PC-9 (cell line): ENCODE measurements around the gene FAAH2. TPM values are rescaled to one million over a fixed set of nuclear protein-coding genes. Genes with fewer than 3 reads are reported as not detected.
"Not testable (repeated sequence)": the region's sequence is repeated elsewhere in the genome, so short reads cannot be mapped to it uniquely, and the experiment has no call there.

Source experiments
- BruUV-seq: library from RNA; stranded (reverse); fragments of 400-500 nt; replicated peaks from 2 replicates; lab custom pipeline; 2021; lab: Mats Ljungman, UMichigan
- CTCF ChIA-PET: fragments of 300-600 bp; sonication (Branson Sonifier 250); formaldehyde crosslinking; loops from one replicate; lab custom pipeline; 2022; ENCODE audit warnings: antibody characterized with exemption; lab: Charles Lee
- POLR2A ChIA-PET: fragments of 300-600 bp; sonication (Branson Sonifier 250); formaldehyde crosslinking; loops from one replicate; lab custom pipeline; 2022; ENCODE audit warnings: antibody characterized with exemption; ENCODE audit not compliant: unreplicated experiment; lab: Charles Lee
- DNase-seq, 2 experiments: peaks; one replicate each; pipeline versions ENCODE4 v3.0.0 to v3.0.0-alpha.2; 2015 to 2022; ENCODE audit warnings: mixed read lengths in 1 of 2
- H2AFZ ChIP-seq: fragments of 200-600 bp; sonication (generic); 2 replicates; pipeline ENCODE4 v1.8.1; 2017; ENCODE audit warnings: antibody characterized with exemption
- H3F3A ChIP-seq: fragments of 200-600 bp; sonication (generic); 2 replicates; pipeline ENCODE4 v1.8.1; 2017; ENCODE audit warnings: antibody characterized with exemption, mild to moderate bottlenecking, low read depth; ENCODE audit not compliant: insufficient read depth
- H3K27ac ChIP-seq: fragments of 200-600 bp; sonication (generic); 2 replicates; pipeline ENCODE4 v1.6.1; 2016; ENCODE audit warnings: mixed run types
- H3K27me3 ChIP-seq: fragments of 200-600 bp; sonication (generic); 2 replicates; pipeline ENCODE4 v1.6.1; 2016; ENCODE audit warnings: low read depth, mixed run types; ENCODE audit not compliant: insufficient read depth
- H3K36me3 ChIP-seq: fragments of 200-600 bp; sonication (generic); 2 replicates; pipeline ENCODE4 v1.6.1; 2016; ENCODE audit warnings: low read depth, mixed run types
- H3K4me1 ChIP-seq: fragments of 200-600 bp; sonication (generic); replicated peaks from 2 replicates; pipeline ENCODE4 v1.6.1; 2016; ENCODE audit warnings: mixed run types; ENCODE audit not compliant: insufficient read depth
- H3K4me2 ChIP-seq: fragments of 200-600 bp; sonication (generic); 2 replicates; pipeline ENCODE4 v1.6.1; 2017; ENCODE audit warnings: mixed run types
- H3K4me3 ChIP-seq: fragments of 200-600 bp; sonication (generic); 2 replicates; pipeline ENCODE4 v1.6.1; 2016; ENCODE audit warnings: mixed run types
- H3K79me2 ChIP-seq: fragments of 200-600 bp; sonication (generic); 2 replicates; pipeline ENCODE4 v1.6.1; 2017; ENCODE audit warnings: low read depth, mixed run types
- H3K9me2 ChIP-seq: fragments of 200-600 bp; sonication (generic); 2 replicates; pipeline ENCODE4 v1.8.1; 2017; ENCODE audit warnings: mild to moderate bottlenecking; ENCODE audit not compliant: insufficient read depth
- H3K9me3 ChIP-seq: fragments of 200-600 bp; sonication (generic); 2 replicates; pipeline ENCODE4 v1.8.1; 2016; ENCODE audit warnings: low read depth; ENCODE audit not compliant: insufficient read depth
- H4K20me1 ChIP-seq: fragments of 200-600 bp; sonication (generic); 2 replicates; pipeline ENCODE4 v1.8.1; 2017; ENCODE audit not compliant: insufficient read depth
- EZH2 ChIP-seq: fragments of 200-600 bp; sonication (generic); IDR thresholded peaks from 2 replicates; pipeline ENCODE4 v1.8.0; 2017; ENCODE audit warnings: antibody characterized with exemption, low read depth
- intact Hi-C: fragments of 100-400 bp; cut with micrococcal nuclease; formaldehyde crosslinking; loops from one replicate; pipeline ENCODE4 v1.10.0; 2022; ENCODE audit not compliant: unreplicated experiment
- total RNA-seq: library from RNA; stranded (reverse); gene quantifications from 2 replicates; pipeline ENCODE4 v1.2.3, GENCODE V29; 2021
- TF ChIP-seq, protein P1 (sequence below): fragments of 200-600 bp; sonication (generic); conservative IDR thresholded peaks from 2 replicates; pipeline ENCODE4 v1.6.1; 2017; ENCODE audit warnings: mixed run types, antibody characterized with exemption, mild to moderate bottlenecking, moderate library complexity

FAAH2 gene
- total RNA-seq, 1 experiment from 2014 or later: 8.2 TPM

- no peak for DNase-seq
- no peaks in the 10 kb centered on the region for H3K79me2 ChIP-seq
- H3K27ac ChIP-seq: no peak overlapping the region
- H4K20me1 ChIP-seq: no peaks in the 10 kb centered on the region
- no TSS peak for BruUV-seq
- POLR2A ChIA-PET: no interaction called here
- H3K9me2 ChIP-seq: no peaks in the 10 kb centered on the region
- TF ChIP-seq EZH2: no peak
- TF ChIP-seq, protein P1, sequence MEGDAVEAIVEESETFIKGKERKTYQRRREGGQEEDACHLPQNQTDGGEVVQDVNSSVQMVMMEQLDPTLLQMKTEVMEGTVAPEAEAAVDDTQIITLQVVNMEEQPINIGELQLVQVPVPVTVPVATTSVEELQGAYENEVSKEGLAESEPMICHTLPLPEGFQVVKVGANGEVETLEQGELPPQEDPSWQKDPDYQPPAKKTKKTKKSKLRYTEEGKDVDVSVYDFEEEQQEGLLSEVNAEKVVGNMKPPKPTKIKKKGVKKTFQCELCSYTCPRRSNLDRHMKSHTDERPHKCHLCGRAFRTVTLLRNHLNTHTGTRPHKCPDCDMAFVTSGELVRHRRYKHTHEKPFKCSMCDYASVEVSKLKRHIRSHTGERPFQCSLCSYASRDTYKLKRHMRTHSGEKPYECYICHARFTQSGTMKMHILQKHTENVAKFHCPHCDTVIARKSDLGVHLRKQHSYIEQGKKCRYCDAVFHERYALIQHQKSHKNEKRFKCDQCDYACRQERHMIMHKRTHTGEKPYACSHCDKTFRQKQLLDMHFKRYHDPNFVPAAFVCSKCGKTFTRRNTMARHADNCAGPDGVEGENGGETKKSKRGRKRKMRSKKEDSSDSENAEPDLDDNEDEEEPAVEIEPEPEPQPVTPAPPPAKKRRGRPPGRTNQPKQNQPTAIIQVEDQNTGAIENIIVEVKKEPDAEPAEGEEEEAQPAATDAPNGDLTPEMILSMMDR: no peak
- H3K4me1 ChIP-seq: no peaks in the 10 kb centered on the region
- no peaks in the 10 kb centered on the region for H3K36me3 ChIP-seq
- H3K4me2 ChIP-seq: no peak overlapping the region
- H3K27me3 ChIP-seq: no peaks in the 10 kb centered on the region
- H3F3A ChIP-seq: no peaks in the 10 kb centered on the region
- no peaks in the 10 kb centered on the region for H3K9me3 ChIP-seq
- H3K4me3 ChIP-seq: no peak overlapping the region
- intact Hi-C loops: no loop called here
- CTCF ChIA-PET: no interaction called here
- no peak overlapping the region for H2AFZ ChIP-seq
Measured at GRCh38 chrX:57380026-57380796, 93.7 kb downstream of the FAAH2 start.

- POLR2A ChIA-PET, H3K4me1 ChIP-seq, H3K9me2 ChIP-seq, H3K27ac ChIP-seq, H4K20me1 ChIP-seq, H2AFZ ChIP-seq, H3K79me2 ChIP-seq, H3K9me3 ChIP-seq, BruUV-seq, CTCF ChIA-PET, H3K36me3 ChIP-seq, H3K27me3 ChIP-seq, DNase-seq, H3K4me3 ChIP-seq, H3K4me2 ChIP-seq, H3F3A ChIP-seq, intact Hi-C loops: not testable (repeated sequence)
Measured at GRCh38 chrX:57394162-57394561, 107.7 kb downstream of the FAAH2 start.

- CTCF ChIA-PET: not testable (repeated sequence)
Measured at GRCh38 chrX:57403191-57403590, 116.7 kb downstream of the FAAH2 start.

GRCh38 chrX:57406149-57406548, 119.6 kb downstream of the FAAH2 start:
- BruUV-seq: no TSS peak
- no peak for DNase-seq

More at GRCh38 chrX:57403191-57403590, 116.7 kb downstream of the FAAH2 start:
- H3K9me2 ChIP-seq, H4K20me1 ChIP-seq, H3K4me1 ChIP-seq, intact Hi-C loops, H3F3A ChIP-seq, H3K36me3 ChIP-seq, H3K27ac ChIP-seq, H3K79me2 ChIP-seq, H3K27me3 ChIP-seq, DNase-seq, BruUV-seq, H2AFZ ChIP-seq, H3K4me2 ChIP-seq, H3K9me3 ChIP-seq, H3K4me3 ChIP-seq, POLR2A ChIA-PET: not testable (repeated sequence)

More at GRCh38 chrX:57406149-57406548, 119.6 kb downstream of the FAAH2 start:
- Histone ChIP-seq H3F3A (no peaks in the 10 kb centered on the region), H3K27ac (no peak overlapping the region), H3K4me3 (no peak overlapping the region), H3K27me3 (no peaks in the 10 kb centered on the region), H3K79me2 (no peaks in the 10 kb centered on the region), H3K4me1 (no peaks in the 10 kb centered on the region), H4K20me1 (no peaks in the 10 kb centered on the region), H3K36me3 (no peaks in the 10 kb centered on the region), H3K9me2 (no peaks in the 10 kb centered on the region), H2AFZ (no peak overlapping the region), H3K9me3 (no peaks in the 10 kb centered on the region), H3K4me2 (no peak overlapping the region)
- ChIA-PET POLR2A (no interaction called here), CTCF (no interaction called here)
- intact Hi-C loops: no loop called here
- TF ChIP-seq, protein P1: no peak
- no peak for TF ChIP-seq EZH2
